Measurements from ENCODE around the gene CD99L2.

The CD99L2 gene

GRCh38 chrX:150767475-150768131, 130.9 kb downstream of the CD99L2 start:
- in situ Hi-C loops (cut with HindIII; ENCODE audit: low pct_ligation_motif_present, low sequenced_read_pairs) = no loop called here
- peak overlapping the region; percentile 55 for H3K27ac ChIP-seq
- TF ChIP-seq, protein P1, sequence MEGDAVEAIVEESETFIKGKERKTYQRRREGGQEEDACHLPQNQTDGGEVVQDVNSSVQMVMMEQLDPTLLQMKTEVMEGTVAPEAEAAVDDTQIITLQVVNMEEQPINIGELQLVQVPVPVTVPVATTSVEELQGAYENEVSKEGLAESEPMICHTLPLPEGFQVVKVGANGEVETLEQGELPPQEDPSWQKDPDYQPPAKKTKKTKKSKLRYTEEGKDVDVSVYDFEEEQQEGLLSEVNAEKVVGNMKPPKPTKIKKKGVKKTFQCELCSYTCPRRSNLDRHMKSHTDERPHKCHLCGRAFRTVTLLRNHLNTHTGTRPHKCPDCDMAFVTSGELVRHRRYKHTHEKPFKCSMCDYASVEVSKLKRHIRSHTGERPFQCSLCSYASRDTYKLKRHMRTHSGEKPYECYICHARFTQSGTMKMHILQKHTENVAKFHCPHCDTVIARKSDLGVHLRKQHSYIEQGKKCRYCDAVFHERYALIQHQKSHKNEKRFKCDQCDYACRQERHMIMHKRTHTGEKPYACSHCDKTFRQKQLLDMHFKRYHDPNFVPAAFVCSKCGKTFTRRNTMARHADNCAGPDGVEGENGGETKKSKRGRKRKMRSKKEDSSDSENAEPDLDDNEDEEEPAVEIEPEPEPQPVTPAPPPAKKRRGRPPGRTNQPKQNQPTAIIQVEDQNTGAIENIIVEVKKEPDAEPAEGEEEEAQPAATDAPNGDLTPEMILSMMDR (IDR thresholded peaks at IDR 0.05; ENCODE audit: low read depth, low read length, missing control alignments) = no peak
- H3K27me3 ChIP-seq (replicated peaks) = no peaks in the 10 kb centered on the region
- H3K36me3 ChIP-seq (replicated peaks) = no peaks in the 10 kb centered on the region
- DNase-seq = peak; percentile 86
- H3K4me3 ChIP-seq (ENCODE audit: low read depth, low read length) = no peak overlapping the region

- Histone ChIP-seq H3K27me3 (replicated peaks) (no peaks in the 10 kb centered on the region), H3K27ac (peak overlapping the region; percentile 55), H3K36me3 (replicated peaks) (no peaks in the 10 kb centered on the region), H3K4me3 (ENCODE audit: low read depth, low read length) (no peak overlapping the region)
- TF ChIP-seq, protein P1 (IDR thresholded peaks at IDR 0.05; ENCODE audit: low read depth, low read length, missing control alignments) = no peak
- peak; percentile 31 for DNase-seq
- in situ Hi-C loops (cut with HindIII; ENCODE audit: low pct_ligation_motif_present, low sequenced_read_pairs) = no loop called here
Observed at GRCh38 chrX:150767045-150767395, 131.4 kb downstream of the CD99L2 start.

DNA sequence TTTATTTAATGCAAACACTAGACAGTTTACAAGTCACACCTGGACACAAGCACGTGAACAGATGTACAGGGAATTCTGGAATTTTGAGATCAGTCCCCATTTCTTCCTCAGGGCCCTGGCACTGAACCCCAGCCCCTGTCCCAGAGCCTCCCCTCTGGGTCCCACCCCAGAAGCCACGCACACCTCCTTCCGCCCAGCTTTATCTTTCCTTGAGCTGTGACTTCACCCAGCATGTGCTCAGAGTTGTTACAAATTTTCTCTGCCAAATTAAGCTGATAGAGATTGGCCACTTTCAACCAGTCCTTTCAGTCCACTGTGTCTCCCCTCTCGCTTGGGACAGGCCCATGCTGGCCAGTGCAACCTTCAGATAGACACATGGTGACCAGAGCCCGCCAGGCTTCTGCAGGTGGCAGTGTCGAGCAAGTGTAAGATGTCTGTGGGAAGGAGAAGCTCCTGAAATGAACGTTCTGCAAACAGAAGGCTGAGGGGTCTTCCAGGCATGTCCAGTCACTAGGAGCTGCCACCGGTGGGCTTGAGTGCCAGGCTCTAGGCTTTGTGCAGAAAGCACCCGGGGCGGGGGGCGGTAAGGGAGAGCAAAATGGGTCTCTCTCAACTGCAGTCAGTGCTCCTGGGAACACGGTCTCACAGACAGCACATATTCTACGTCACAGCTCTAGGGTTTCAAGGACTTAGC, 132.0 kb downstream of the CD99L2 start:
- TF ChIP-seq, protein P1 (IDR thresholded peaks at IDR 0.05; ENCODE audit: low read depth, low read length, missing control alignments) = peak; percentile 25
- H3K27ac ChIP-seq = peak overlapping the region; percentile 55
- H3K27me3 ChIP-seq (replicated peaks) = no peaks in the 10 kb centered on the region
- in situ Hi-C loops (cut with HindIII; ENCODE audit: low pct_ligation_motif_present, low sequenced_read_pairs) = no loop called here
- H3K4me3 ChIP-seq (ENCODE audit: low read depth, low read length) = no peak overlapping the region
- no peaks in the 10 kb centered on the region for H3K36me3 ChIP-seq (replicated peaks)
- DNase-seq = no peak

DNA sequence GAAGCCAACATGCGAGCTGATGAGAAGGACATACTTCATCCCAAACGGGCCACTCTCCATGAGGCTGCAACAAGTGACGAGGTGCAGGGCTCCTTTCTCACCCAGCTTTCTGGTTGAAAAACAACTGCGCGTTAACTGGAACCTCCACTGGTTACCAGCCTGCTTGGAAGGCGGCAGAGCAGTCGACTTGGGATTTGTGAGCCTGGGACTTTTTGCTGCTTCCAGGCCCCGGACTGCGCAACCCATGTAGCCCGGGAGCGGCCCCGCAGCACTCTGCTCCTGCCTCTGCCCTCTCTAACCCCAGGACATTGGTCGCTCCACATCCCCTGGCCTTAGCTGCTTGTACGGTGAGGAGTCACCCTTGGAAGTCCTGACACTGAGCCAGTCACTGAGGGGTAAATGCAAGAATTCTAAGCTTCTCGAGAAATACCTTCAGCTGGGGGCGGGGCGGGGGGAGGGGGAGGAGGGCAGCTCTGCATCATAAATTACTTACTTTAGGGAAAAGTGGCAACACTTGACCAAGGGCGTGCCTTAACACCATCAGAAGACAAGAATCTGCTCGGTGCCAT, 132.6 kb downstream of the CD99L2 start:
- Histone ChIP-seq H3K27ac (no peak overlapping the region), H3K4me3 (ENCODE audit: low read depth, low read length) (no peak overlapping the region), H3K36me3 (replicated peaks) (no peaks in the 10 kb centered on the region), H3K27me3 (replicated peaks) (no peaks in the 10 kb centered on the region)
- no peak for DNase-seq
- in situ Hi-C loops (cut with HindIII; ENCODE audit: low pct_ligation_motif_present, low sequenced_read_pairs) = no loop called here
- TF ChIP-seq, protein P1 (IDR thresholded peaks at IDR 0.05; ENCODE audit: low read depth, low read length, missing control alignments) = no peak

DNA sequence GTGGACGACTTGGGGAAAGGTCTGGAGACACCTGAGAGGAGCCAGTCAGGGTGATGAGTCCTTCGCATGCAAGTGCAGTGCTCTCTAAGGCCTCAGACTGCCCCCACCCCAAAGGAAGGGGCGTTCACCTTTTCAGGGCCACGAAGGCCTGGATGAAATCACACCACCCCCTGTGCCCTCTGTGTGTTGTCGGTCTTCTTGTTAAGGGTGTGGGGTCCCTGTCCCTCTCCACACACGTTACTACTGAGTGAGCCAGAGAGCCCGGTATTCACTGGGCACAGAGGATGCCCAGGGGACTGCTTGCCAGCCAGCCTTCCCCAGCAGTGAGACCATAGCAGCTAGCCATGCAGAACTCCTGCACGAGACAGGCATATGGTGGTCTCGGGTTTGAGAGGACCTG, 133.2 kb downstream of the CD99L2 start:
- H3K27ac ChIP-seq = no peak overlapping the region
- H3K27me3 ChIP-seq (replicated peaks) = no peaks in the 10 kb centered on the region
- in situ Hi-C loops (cut with HindIII; ENCODE audit: low pct_ligation_motif_present, low sequenced_read_pairs) = no loop called here
- H3K36me3 ChIP-seq (replicated peaks) = no peaks in the 10 kb centered on the region
- no peak for DNase-seq
- TF ChIP-seq, protein P1 (IDR thresholded peaks at IDR 0.05; ENCODE audit: low read depth, low read length, missing control alignments) = no peak
- no peak overlapping the region for H3K4me3 ChIP-seq (ENCODE audit: low read depth, low read length)
